ENCODE measurements around the gene DENND1B. TPM values are rescaled to one million over a fixed set of nuclear protein-coding genes. Genes with fewer than 3 reads are reported as not detected.

The DENND1B gene
- total RNA-seq, 1 experiment from 2014 or later, result 1.9 TPM

- Histone ChIP-seq H3K36me3 (ENCODE audit: insufficient read depth, low read length, poor library complexity, severe bottlenecking) (no peaks in the 10 kb centered on the region), H3K27me3 (replicated peaks; ENCODE audit: insufficient read depth, low read depth, low read length, poor library complexity) (no peaks in the 10 kb centered on the region), H3K9me3 (ENCODE audit: low read depth, low read length, poor library complexity, severe bottlenecking) (no peaks in the 10 kb centered on the region), H3K4me3 (ENCODE audit: low read depth, low read length, poor library complexity, severe bottlenecking) (no peak overlapping the region), H3K4me1 (ENCODE audit: insufficient read depth, low read length, poor library complexity, severe bottlenecking) (no peaks in the 10 kb centered on the region), H3K27ac (ENCODE audit: low read depth, low read length, poor library complexity, severe bottlenecking) (no peak overlapping the region)
- TF ChIP-seq EZH2 (IDR thresholded peaks at IDR 0.05; ENCODE audit: borderline replicate concordance, low read depth, low read length, poor library complexity, severe bottlenecking), result no peak
- TF ChIP-seq CTCF (conservative IDR thresholded peaks at IDR 0.05; ENCODE audit: low read depth, low read length), result no peak
- POLR2A ChIA-PET (ENCODE audit: low non-redundant PET), result no interaction called here
- DNase-seq (ENCODE audit: low spot score), result no peak
- CTCF ChIA-PET, result no interaction called here
- intact Hi-C loops (cut with micrococcal nuclease; ENCODE audit: unreplicated experiment), result no loop called here
- no TSS peak for BruUV-seq (replicated peaks)
Measured at GRCh38 chr1:197736685-197737084, 38.6 kb downstream of the DENND1B start.

- POLR2A ChIA-PET (ENCODE audit: low non-redundant PET), result interaction anchor here (0.6 kb wide), 1 partner anchor 636 kb away, joined by 3 read pairs; no protein-coding TSS in a partner anchor
- Histone ChIP-seq H3K27me3 (replicated peaks; ENCODE audit: insufficient read depth, low read depth, low read length, poor library complexity) (no peaks in the 10 kb centered on the region), H3K27ac (ENCODE audit: low read depth, low read length, poor library complexity, severe bottlenecking) (no peak overlapping the region), H3K4me3 (ENCODE audit: low read depth, low read length, poor library complexity, severe bottlenecking) (no peak overlapping the region), H3K4me1 (ENCODE audit: insufficient read depth, low read length, poor library complexity, severe bottlenecking) (no peaks in the 10 kb centered on the region), H3K36me3 (ENCODE audit: insufficient read depth, low read length, poor library complexity, severe bottlenecking) (no peaks in the 10 kb centered on the region), H3K9me3 (ENCODE audit: low read depth, low read length, poor library complexity, severe bottlenecking) (no peaks in the 10 kb centered on the region)
- no TSS peak for BruUV-seq (replicated peaks)
- CTCF ChIA-PET, result no interaction called here
- TF ChIP-seq EZH2 (IDR thresholded peaks at IDR 0.05; ENCODE audit: borderline replicate concordance, low read depth, low read length, poor library complexity, severe bottlenecking), result no peak
- no peak for TF ChIP-seq CTCF (conservative IDR thresholded peaks at IDR 0.05; ENCODE audit: low read depth, low read length)
- no peak for DNase-seq (ENCODE audit: low spot score)
- intact Hi-C loops (cut with micrococcal nuclease; ENCODE audit: unreplicated experiment), result no loop called here
Measured at GRCh38 chr1:197735461-197735860, 39.8 kb downstream of the DENND1B start.

- POLR2A ChIA-PET (ENCODE audit: low non-redundant PET), result no interaction called here
- Histone ChIP-seq H3K4me3 (ENCODE audit: low read depth, low read length, poor library complexity, severe bottlenecking) (no peak overlapping the region), H3K27ac (ENCODE audit: low read depth, low read length, poor library complexity, severe bottlenecking) (no peak overlapping the region), H3K9me3 (ENCODE audit: low read depth, low read length, poor library complexity, severe bottlenecking) (no peaks in the 10 kb centered on the region), H3K36me3 (ENCODE audit: insufficient read depth, low read length, poor library complexity, severe bottlenecking) (no peaks in the 10 kb centered on the region), H3K4me1 (ENCODE audit: insufficient read depth, low read length, poor library complexity, severe bottlenecking) (no peaks in the 10 kb centered on the region), H3K27me3 (replicated peaks; ENCODE audit: insufficient read depth, low read depth, low read length, poor library complexity) (no peaks in the 10 kb centered on the region)
- TF ChIP-seq CTCF (conservative IDR thresholded peaks at IDR 0.05; ENCODE audit: low read depth, low read length) (no peak), EZH2 (IDR thresholded peaks at IDR 0.05; ENCODE audit: borderline replicate concordance, low read depth, low read length, poor library complexity, severe bottlenecking) (no peak)
- CTCF ChIA-PET, result no interaction called here
- intact Hi-C loops (cut with micrococcal nuclease; ENCODE audit: unreplicated experiment), result no loop called here
- no TSS peak for BruUV-seq (replicated peaks)
- DNase-seq (ENCODE audit: low spot score), result no peak
Measured at GRCh38 chr1:197733324-197733723, 42.0 kb downstream of the DENND1B start.
